ENCODE results near the gene OR10H4.
"Not testable (repeated sequence)": the region's sequence is repeated elsewhere in the genome, so short reads cannot be mapped to it uniquely, and the experiment has no call there.

- TF ChIP-seq, protein P1, sequence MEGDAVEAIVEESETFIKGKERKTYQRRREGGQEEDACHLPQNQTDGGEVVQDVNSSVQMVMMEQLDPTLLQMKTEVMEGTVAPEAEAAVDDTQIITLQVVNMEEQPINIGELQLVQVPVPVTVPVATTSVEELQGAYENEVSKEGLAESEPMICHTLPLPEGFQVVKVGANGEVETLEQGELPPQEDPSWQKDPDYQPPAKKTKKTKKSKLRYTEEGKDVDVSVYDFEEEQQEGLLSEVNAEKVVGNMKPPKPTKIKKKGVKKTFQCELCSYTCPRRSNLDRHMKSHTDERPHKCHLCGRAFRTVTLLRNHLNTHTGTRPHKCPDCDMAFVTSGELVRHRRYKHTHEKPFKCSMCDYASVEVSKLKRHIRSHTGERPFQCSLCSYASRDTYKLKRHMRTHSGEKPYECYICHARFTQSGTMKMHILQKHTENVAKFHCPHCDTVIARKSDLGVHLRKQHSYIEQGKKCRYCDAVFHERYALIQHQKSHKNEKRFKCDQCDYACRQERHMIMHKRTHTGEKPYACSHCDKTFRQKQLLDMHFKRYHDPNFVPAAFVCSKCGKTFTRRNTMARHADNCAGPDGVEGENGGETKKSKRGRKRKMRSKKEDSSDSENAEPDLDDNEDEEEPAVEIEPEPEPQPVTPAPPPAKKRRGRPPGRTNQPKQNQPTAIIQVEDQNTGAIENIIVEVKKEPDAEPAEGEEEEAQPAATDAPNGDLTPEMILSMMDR (IDR thresholded peaks at IDR 0.05), result not testable (repeated sequence)
- TF ChIP-seq POLR2A (IDR thresholded peaks at IDR 0.05), result not testable (repeated sequence)
Measured at GRCh38 chr19:15900032-15900431, 48.8 kb upstream of the OR10H4 start.
